ENCODE results near the gene WFS1. TPM values are rescaled to one million over a fixed set of nuclear protein-coding genes. Genes with fewer than 3 reads are reported as not detected.

WFS1 gene
- total RNA-seq, 4 donors from 2014 or later, result 35.9 to 91.3 (median 38.2) TPM

GRCh38 chr4:6324999-6325787, 55.5 kb downstream of the WFS1 start:
- DNase-seq (ENCODE audit: low spot score), result no peak
- no peak for TF ChIP-seq CTCF (IDR thresholded peaks at IDR 0.05)
- ATAC-seq (ENCODE audit: low FRiP score), result no peak

GRCh38 chr4:6325788-6326290, 56.2 kb downstream of the WFS1 start:
- TF ChIP-seq CTCF (IDR thresholded peaks at IDR 0.05), result no peak
- ATAC-seq (ENCODE audit: low FRiP score), result no peak
- DNase-seq (ENCODE audit: low spot score), result no peak

- ATAC-seq (ENCODE audit: low FRiP score) (no peak), DNase-seq (ENCODE audit: low spot score) (no peak)
- no peak for TF ChIP-seq CTCF (IDR thresholded peaks at IDR 0.05)
These were observed 56.8 kb downstream of the WFS1 start for GRCh38 chr4:6326312-6327060.

- DNase-seq (ENCODE audit: low spot score) (peak; percentile 67), ATAC-seq (ENCODE audit: low FRiP score) (peak; percentile 78)
- TF ChIP-seq CTCF (IDR thresholded peaks at IDR 0.05), result peak in 1 of 3 donors; percentile 93
These were observed 57.7 kb downstream of the WFS1 start for GRCh38 chr4:6327220-6327917.

- no peak for ATAC-seq (ENCODE audit: low FRiP score)
- TF ChIP-seq CTCF (IDR thresholded peaks at IDR 0.05), result no peak
- DNase-seq (ENCODE audit: low spot score), result no peak
These were observed 58.9 kb downstream of the WFS1 start for GRCh38 chr4:6328526-6328925.

GRCh38 chr4:6329478-6330383, 60.1 kb downstream of the WFS1 start:
- ATAC-seq (ENCODE audit: low FRiP score), result no peak
- DNase-seq (ENCODE audit: low spot score), result no peak
- no peak for TF ChIP-seq CTCF (IDR thresholded peaks at IDR 0.05)

Data from omental fat pad (tissue), 4 donors.